Measurements from ENCODE around the gene NAA80.
A peak's percentile ranks its signal among the peaks of the same experiment; 100 is the strongest.
"Not testable (repeated sequence)": the region's sequence is repeated elsewhere in the genome, so short reads cannot be mapped to it uniquely, and the experiment has no call there.

NAA80 gene

DNA sequence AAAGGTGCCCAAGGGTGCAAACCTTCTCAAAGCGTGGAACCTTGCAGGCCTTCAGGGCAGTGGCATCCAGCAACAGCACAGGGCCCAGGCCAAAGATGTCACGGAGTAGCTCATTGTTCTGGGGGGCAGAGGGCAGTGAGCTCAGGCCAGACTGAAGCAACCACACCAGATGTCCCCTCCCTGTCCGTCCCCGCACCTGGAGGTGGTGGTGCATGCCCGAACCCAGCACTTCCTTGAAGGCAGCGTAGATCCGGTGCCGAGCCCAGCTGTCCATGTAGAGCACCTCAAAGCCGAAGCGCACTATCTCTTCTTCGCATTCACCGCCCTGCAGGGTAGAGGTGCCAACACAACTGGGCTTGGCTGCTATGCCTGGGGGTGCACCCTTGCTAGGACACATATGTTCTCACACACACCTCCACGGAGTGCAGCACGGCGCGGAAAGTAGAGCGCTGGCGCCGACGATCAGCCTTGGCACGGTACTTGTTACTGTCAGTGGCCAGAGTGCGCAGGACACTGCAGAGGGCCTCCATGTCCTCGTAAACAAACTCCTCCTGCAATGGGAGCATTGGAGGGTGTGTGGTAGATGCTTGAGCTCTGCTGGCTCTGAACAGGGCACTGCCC is 10.7 kb downstream of the NAA80 start:
- DNase-seq = no peak

GRCh38 chr3:50287262-50287661 is 11.9 kb downstream of the NAA80 start:
- DNase-seq = no peak

GRCh38 chr3:50286322-50287227 is 12.6 kb downstream of the NAA80 start:
- DNase-seq = no peak

DNA sequence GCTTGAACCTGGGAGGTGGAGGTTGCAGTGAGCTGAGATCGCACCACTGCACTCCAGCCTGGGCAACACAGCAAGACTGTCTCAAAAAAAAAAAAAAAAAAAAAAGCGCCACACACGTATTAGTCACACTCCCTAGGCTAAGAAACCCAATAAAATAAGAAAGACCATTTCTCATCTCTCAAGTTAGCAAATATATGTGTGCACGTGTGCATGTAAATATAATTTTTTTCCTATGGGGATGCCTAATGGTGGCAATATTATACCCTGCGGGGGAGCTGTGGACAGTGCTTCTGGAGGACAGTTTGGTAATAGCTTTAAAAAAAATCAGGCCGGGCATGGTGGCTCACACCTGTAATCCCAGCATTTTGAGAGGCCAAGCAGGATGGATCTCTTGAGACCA is 15.1 kb downstream of the NAA80 start:
- DNase-seq = not testable (repeated sequence)

DNA sequence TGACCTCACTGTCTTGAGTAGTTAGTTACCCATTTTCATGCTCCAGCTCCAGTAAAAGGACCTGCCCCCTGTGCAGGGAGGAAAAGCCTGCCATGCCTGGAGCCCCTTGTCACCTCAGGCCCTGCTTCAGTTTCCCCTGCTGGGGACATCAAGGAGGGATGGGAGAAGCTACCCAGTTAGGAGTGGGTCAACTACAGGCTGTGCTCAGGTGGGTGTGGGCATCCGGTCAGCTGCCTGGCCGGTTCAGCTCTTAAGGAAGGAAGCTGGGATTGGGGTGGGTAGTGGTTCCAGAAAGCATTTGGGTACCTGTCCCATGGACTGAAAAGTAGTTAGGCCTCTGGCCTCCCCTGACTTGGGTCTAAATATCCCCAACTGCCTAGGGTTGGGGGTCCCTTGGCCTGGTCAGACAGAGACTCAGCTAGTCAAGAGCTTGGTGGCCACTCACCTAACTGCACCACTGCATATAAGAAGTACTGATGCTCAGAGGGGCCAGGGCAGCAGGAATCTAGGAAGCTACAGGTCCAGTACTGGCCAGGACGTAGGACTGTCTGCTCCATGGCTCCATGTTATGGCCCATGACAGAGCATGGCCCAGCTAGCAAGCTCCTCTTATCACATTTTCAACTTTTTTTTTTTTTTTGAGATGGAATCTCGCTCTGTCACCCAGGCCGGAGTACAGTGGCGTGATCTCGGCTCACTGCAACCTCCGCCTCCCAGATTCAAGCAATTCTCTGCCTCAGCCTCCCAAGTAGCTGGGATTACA is 19.8 kb downstream of the NAA80 start:
- no peak for DNase-seq

- DNase-seq = no peak
Observed at GRCh38 chr3:50278880-50279224, 20.4 kb downstream of the NAA80 start, which contains the start of gene LSMEM2. Gene LSMEM2, plus strand, starts transcription at chr3:50279087. Its CDS starts 27 bp downstream, at chr3:50279114.

DNA sequence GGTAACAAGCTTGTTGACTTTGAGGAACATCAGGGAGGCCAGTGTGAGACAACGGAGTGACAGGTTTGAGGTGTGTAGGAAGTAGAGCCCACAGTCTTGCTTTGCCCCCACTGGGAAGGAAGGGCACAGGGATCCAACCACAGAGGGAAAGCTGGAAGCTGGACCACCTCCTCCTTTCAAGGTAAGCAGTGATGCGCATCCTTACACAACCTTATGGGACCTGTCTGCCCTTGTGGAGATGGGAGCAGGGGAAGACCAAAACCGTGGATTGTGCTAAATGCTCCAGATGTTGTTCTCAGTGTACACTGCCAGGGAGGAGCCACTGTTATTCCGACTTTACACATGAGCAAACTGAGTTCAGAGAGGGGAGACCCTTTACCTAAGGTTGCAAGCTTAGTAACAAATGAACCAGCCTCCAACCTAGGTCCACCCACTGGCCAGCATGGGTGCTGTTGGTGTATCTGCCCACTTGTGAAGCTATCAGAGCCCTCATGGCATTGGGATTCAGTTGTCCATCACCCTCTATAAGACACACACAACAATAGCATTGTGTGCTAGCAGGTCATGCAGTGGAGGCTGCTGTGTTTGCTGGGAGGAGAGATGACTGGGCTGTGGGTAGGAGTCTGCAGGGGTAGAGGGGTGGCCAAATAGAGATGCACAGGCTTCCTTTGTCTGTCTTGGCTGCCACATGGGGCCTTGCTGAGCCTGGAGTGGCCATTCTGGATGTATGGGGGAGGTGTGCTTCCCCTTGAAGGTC is 20.9 kb downstream of the NAA80 start:
- no peak for DNase-seq

GRCh38 chr3:50276762-50277101 is 22.5 kb downstream of the NAA80 start:
- no peak for DNase-seq

DNA sequence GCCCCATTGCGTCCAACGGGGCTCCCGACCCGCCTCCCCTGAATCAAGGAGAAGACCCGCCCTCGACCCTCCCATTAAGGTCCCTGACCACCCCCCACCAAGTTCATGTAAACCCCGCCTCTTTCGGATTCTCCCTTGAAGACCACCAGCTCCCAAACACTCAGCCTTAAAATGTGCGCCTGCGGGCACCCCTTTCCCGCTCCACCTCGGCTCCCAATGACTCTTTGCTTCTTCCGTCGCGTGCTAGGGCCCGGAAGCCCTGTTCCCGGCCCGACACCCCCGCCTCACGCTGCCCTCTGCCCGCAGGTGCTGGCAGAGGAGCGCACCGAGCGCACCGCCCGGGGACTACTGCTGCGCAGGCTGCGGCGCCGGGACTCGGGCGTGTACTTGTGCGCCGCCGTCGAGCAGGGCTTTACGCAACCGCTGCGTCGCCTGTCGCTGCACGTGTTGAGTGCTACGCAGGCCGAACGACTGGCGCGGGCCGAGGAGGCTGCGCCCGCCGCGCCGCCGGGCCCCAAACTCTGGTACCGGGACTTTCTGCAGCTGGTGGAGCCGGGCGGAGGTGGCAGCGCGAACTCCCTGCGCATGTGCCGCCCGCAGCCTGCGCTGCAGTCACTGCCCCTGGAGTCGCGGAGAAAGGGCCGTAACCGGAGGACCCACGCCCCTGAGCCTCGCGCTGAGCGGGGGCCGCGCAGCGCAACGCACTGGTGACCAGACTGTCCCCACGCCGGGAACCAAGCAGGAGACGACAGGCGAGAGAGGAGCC is 23.0 kb downstream of the NAA80 start:
- no peak for DNase-seq

DNA sequence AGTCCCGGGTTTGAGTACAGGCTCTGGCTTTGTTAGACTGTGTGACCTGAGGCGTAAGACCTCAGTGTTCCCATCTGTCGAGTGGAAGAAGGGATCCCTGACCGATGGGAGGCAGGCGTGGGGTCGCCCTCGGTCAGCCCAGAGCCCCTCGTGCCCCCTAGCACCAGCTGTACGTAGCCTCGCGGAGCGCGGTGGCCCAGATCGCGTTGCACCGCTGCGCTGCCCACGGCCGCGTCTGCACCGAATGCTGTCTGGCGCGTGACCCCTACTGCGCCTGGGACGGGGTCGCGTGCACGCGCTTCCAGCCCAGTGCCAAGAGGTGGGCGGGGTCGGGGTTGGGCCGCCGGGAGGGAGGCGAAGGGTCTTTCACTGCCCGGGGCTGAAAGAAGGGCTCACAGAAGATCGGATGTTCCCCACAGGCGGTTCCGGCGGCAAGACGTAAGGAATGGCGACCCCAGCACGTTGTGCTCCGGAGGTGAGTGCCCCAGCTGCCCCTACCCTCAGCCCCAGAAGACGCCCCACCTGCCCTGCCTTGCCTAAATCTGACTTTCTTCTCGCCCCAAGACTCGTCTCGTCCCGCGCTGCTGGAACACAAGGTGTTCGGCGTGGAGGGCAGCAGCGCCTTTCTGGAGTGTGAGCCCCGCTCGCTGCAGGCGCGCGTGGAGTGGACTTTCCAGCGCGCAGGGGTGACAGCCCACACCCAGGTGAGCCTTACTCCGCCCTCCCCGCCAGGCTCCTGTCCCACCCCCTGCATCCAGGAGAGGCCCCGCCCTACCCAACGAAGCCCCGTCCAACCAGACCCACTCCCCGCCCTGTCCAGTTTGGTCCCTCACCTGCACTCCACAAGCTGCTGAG is 23.8 kb downstream of the NAA80 start:
- no peak for DNase-seq

DNA sequence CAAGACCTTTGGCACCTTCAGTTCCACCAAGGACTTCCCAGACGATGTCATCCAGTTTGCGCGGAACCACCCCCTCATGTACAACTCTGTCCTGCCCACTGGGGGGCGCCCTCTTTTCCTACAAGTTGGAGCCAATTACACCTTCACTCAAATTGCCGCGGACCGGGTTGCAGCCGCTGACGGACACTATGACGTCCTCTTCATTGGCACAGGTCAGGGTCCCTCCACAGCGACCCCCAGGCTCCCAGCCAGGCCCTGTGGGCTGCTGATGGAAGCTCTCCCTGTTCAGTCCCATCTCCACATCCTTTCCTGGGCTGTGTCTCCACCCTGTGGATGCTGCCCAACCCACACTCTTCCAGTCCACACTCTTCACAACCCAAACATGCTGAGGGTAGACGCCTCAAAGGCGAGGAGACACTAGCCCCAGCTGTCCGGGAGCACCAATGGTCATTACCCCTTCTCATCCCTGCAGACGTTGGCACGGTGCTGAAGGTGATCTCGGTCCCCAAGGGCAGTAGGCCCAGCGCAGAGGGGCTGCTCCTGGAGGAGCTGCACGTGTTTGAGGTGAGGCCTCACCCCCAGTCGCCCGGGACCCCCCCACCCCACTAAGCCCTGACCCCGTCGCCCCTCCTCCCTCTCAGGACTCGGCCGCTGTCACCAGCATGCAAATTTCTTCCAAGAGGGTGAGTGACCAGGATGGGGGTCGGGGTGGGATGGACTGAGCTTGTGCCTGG is 24.7 kb downstream of the NAA80 start:
- DNase-seq = peak; percentile 36 to 44

DNA sequence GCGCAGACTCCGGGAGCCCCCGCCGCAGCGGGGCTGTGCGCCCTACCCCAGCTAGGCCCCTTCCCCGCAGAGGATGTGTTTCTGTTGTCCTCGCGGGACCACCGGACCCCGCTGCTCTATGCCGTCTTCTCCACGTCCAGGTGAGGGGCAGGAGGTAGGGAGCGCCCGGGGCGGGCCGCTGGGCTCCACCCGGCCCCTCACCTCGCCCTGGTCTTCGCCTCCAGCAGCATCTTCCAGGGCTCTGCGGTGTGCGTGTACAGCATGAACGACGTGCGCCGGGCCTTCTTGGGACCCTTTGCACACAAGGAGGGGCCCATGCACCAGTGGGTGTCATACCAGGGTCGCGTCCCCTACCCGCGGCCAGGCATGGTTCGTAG is 25.5 kb downstream of the NAA80 start:
- no peak for DNase-seq

- peak; percentile 56 to 73 for DNase-seq
Observed at GRCh38 chr3:50272911-50273688, 26.1 kb downstream of the NAA80 start.

- not testable (repeated sequence) for DNase-seq
Observed at GRCh38 chr3:50272538-50272910, 26.7 kb downstream of the NAA80 start.

DNA sequence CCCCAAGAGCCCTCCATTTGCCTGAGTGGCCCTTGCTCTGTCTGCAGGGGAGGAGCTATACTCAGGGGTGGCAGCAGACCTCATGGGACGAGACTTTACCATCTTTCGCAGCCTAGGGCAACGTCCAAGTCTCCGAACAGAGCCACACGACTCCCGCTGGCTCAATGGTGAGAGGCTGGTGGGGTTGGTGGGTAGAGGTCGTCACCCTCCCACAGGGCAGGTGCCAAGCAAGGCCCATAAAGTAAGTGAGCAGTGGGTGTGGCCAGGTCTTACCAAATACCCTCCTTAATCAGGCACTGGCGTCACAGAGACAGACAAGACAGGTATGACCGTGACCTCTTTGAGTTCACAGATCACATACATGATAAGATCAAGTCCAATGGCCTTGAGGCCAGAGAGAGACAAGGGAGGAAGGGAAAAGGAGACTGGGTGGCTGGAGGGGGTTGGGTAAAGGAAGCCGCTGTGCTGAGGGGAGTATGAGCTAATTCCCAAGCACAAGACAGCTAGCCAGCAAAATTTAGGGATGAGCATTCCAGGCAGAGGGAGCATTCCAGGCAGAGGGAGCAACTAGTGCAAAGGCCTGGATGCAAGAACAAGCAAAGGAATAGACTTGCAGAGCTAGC is 27.8 kb downstream of the NAA80 start:
- DNase-seq = no peak

GRCh38 chr3:50270422-50271224 is 28.6 kb downstream of the NAA80 start:
- no peak for DNase-seq

DNA sequence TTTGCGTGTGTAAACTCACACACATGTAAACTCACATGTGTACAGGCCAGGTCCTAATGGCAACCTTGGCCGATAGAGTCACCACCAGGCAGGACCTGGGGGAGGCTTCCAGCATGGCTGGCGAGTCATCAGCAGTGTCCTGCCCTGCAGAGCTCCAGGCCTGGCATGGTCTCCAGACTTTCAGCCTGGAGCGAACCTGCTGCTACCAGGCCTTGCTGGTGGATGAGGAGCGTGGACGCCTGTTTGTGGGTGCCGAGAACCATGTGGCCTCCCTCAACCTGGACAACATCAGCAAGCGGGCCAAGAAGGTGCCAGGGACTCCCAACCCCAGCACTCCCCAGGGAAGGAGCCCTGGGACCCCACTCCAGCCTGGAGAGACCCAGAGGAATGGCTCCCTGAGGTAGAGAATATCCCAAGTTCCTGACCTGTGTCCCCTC is 29.2 kb downstream of the NAA80 start:
- DNase-seq = no peak

DNA sequence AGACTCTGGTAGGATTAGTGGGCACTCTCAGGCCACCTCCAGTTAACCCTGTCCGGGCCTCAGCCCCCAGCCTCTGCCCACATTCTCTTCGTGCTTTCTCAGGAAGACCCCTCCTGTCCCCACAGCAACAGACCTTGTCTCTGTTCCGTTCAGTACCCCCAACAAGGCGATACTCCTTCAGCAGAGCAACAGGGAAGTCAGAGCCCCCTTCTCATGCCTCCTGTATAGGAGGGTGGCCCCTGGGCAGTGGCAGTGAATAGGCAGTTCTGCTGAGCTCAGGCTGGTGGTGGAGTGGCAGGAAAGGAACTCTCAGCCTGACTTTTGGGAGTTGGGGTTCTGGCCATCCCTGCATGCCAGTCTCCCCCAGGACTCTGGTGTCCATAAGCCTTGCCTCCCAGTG is 29.7 kb downstream of the NAA80 start:
- no peak for DNase-seq
